ENCODE measurements around the gene EPHA10.
"Not testable (repeated sequence)": the region's sequence is repeated elsewhere in the genome, so short reads cannot be mapped to it uniquely, and the experiment has no call there.

The EPHA10 gene

GRCh38 chr1:37692834-37693175 is 72.1 kb downstream of the EPHA10 start:
- peak overlapping the region; percentile 91 for H3K4me3 ChIP-seq (ENCODE audit: low read depth, low read length)
- no peak for TF ChIP-seq CTCF (IDR thresholded peaks at IDR 0.05; ENCODE audit: low read depth, low read length)

- H3K4me3 ChIP-seq (ENCODE audit: low read depth, low read length) = peak within 1 kb of the TSS; percentile 91
- TF ChIP-seq CTCF (IDR thresholded peaks at IDR 0.05; ENCODE audit: low read depth, low read length) = peak; percentile 47
Measured at GRCh38 chr1:37692078-37692833, 72.7 kb downstream of the EPHA10 start, which contains the start of gene CDCA8. Gene CDCA8, plus strand, starts transcription at chr1:37692516. Its CDS starts 175 bp downstream, at chr1:37692691.

GRCh38 chr1:37691497-37692077 is 73.3 kb downstream of the EPHA10 start:
- peak overlapping the region; percentile 91 for H3K4me3 ChIP-seq (ENCODE audit: low read depth, low read length)
- no peak for TF ChIP-seq CTCF (IDR thresholded peaks at IDR 0.05; ENCODE audit: low read depth, low read length)

GRCh38 chr1:37688926-37689325 is 76.0 kb downstream of the EPHA10 start:
- peak overlapping the region; percentile 74 for H3K4me3 ChIP-seq (ENCODE audit: low read depth, low read length)
- no peak for TF ChIP-seq CTCF (IDR thresholded peaks at IDR 0.05; ENCODE audit: low read depth, low read length)

GRCh38 chr1:37687764-37688163 is 77.2 kb downstream of the EPHA10 start:
- not testable (repeated sequence) for H3K4me3 ChIP-seq (ENCODE audit: low read depth, low read length)

GRCh38 chr1:37685722-37686121 is 79.2 kb downstream of the EPHA10 start:
- no peak for TF ChIP-seq CTCF (IDR thresholded peaks at IDR 0.05; ENCODE audit: low read depth, low read length)
- H3K4me3 ChIP-seq (ENCODE audit: low read depth, low read length) = no peak overlapping the region

- H3K4me3 ChIP-seq (ENCODE audit: low read depth, low read length) = not testable (repeated sequence)
Measured at GRCh38 chr1:37684182-37684581, 80.7 kb downstream of the EPHA10 start.

- TF ChIP-seq CTCF (IDR thresholded peaks at IDR 0.05; ENCODE audit: low read depth, low read length) = peak; percentile 67
- no peak overlapping the region for H3K4me3 ChIP-seq (ENCODE audit: low read depth, low read length)
Measured at GRCh38 chr1:37682334-37682987, 82.5 kb downstream of the EPHA10 start.
